Calu3 (cell line): Measurements from ENCODE around the gene GTF3C4. TPM values are rescaled to one million over a fixed set of nuclear protein-coding genes. Genes with fewer than 3 reads are reported as not detected.
"Not testable (repeated sequence)": the region's sequence is repeated elsewhere in the genome, so short reads cannot be mapped to it uniquely, and the experiment has no call there.

Experiments
- BruUV-seq: library from RNA; stranded (reverse); fragments of 400-500 nt; replicated peaks from 2 replicates; lab custom pipeline; 2021; lab: Mats Ljungman, UMichigan
- CTCF ChIA-PET: fragments of 300-600 bp; sonication (Branson Sonifier 250); formaldehyde crosslinking; loops from one replicate; lab custom pipeline; 2022; ENCODE audit warnings: antibody characterized with exemption; lab: Charles Lee
- DNase-seq: peaks from one replicate; pipeline ENCODE4 v3.0.0; 2022
- H3K27ac Mint-ChIP-seq: one replicate; pipeline ENCODE4 v1.8.0; 2022; ENCODE audit warnings: mixed read lengths; ENCODE audit not compliant: unreplicated experiment
- H3K27me3 Mint-ChIP-seq: one replicate; pipeline ENCODE4 v1.8.0; 2022; ENCODE audit warnings: mixed read lengths; ENCODE audit not compliant: unreplicated experiment
- H3K36me3 Mint-ChIP-seq: one replicate; pipeline ENCODE4 v1.8.0; 2022; ENCODE audit warnings: mild to moderate bottlenecking, moderate library complexity, mixed read lengths; ENCODE audit not compliant: insufficient read depth, unreplicated experiment
- H3K4me1 Mint-ChIP-seq: one replicate; pipeline ENCODE4 v1.8.0; 2022; ENCODE audit warnings: mild to moderate bottlenecking, low read depth, mixed read lengths; ENCODE audit not compliant: unreplicated experiment
- H3K4me3 Mint-ChIP-seq: one replicate; pipeline ENCODE4 v1.8.0; 2022; ENCODE audit warnings: mild to moderate bottlenecking, low read depth, moderate library complexity, mixed read lengths; ENCODE audit not compliant: unreplicated experiment
- H3K9me3 Mint-ChIP-seq: one replicate; pipeline ENCODE4 v1.8.0; 2022; ENCODE audit warnings: low read depth, mixed read lengths; ENCODE audit not compliant: unreplicated experiment
- CTCF ChIP-seq: fragments of 200-600 bp; IDR thresholded peaks from one replicate; pipeline ENCODE4 v1.8.0; 2022; ENCODE audit warnings: antibody characterized with exemption; ENCODE audit not compliant: unreplicated experiment
- intact Hi-C: fragments of 100-400 bp; cut with micrococcal nuclease; formaldehyde crosslinking; loops from one replicate; pipeline ENCODE4 v1.10.0; 2022; ENCODE audit not compliant: unreplicated experiment
- total RNA-seq: library from RNA; stranded (reverse); gene quantifications from 2 replicates; pipeline ENCODE4 v1.2.3, GENCODE V29; 2022

The GTF3C4 gene
- total RNA-seq, 1 experiment from 2014 or later: 16.1 TPM

DNA sequence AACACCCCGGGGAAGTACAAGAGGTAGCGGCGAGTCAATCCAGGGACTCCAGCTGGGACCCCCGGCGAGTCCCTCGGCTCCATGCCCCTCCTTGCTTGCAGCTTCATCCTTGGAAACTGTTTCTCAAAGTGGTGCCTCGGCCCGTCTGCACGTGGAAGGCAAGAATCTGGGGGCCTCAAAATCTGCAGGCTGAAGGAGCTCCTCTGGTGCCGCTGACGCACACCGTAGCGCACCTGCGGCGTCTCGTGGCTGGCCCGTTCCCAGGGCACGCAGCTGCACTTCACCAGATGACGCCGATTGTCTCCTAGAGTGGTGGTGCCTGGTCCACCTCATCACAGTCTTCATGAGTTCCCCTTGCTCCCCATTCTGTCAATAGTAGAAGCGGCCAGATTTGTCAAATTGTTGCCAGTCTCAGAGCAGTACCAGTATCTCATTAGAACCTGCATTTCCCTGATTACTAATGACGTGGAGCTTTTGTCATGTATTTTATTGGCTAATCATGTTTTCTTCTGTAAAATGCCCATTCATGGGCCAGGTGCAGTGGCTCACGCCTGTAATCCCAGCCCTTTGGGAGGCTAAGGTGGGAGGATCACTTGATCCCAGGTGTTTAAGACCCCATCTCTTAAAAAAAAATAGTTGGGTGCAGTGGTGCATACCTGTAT, 38.6 kb downstream of the GTF3C4 start:
- peaks cover 39% of the 10 kb centered on the region for H3K27me3 Mint-ChIP-seq
- H3K4me3 Mint-ChIP-seq: no peak overlapping the region
- H3K36me3 Mint-ChIP-seq: no peaks in the 10 kb centered on the region
- intact Hi-C loops: no loop called here
- no TSS peak for BruUV-seq
- H3K27ac Mint-ChIP-seq: no peak overlapping the region
- H3K4me1 Mint-ChIP-seq: no peaks in the 10 kb centered on the region
- no peak for TF ChIP-seq CTCF
- CTCF ChIA-PET: no interaction called here
- H3K9me3 Mint-ChIP-seq: no peaks in the 10 kb centered on the region
- DNase-seq: no peak

DNA sequence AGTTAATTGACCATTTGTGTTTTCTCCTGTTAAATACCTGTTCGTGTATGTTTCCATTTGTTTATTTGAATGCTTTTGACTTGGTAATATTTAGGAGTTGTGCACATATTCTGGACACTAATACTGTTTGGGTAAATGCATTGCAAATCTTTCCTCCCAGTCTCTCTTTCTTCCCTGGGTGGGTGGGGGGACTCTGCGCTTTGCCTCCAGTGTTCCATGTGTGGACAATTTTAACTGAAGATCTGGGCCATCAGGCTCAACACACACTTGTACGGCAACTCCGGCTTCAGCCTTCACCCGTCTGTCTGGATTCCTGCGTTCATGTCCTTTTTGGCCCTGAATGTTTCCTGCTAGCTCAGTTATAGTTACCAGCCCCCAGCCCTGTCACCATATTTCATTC, 40.1 kb downstream of the GTF3C4 start:
- Mint-ChIP-seq H3K27me3 (peaks cover 39% of the 10 kb centered on the region), H3K9me3 (no peaks in the 10 kb centered on the region), H3K4me1 (no peaks in the 10 kb centered on the region), H3K36me3 (no peaks in the 10 kb centered on the region), H3K27ac (no peak overlapping the region), H3K4me3 (no peak overlapping the region)
- DNase-seq: no peak
- no TSS peak for BruUV-seq
- intact Hi-C loops: no loop called here
- CTCF ChIA-PET: no interaction called here
- TF ChIP-seq CTCF: no peak

GRCh38 chr9:132711152-132711551, 40.9 kb downstream of the GTF3C4 start:
- H3K36me3 Mint-ChIP-seq, CTCF ChIA-PET: not testable (repeated sequence)

DNA sequence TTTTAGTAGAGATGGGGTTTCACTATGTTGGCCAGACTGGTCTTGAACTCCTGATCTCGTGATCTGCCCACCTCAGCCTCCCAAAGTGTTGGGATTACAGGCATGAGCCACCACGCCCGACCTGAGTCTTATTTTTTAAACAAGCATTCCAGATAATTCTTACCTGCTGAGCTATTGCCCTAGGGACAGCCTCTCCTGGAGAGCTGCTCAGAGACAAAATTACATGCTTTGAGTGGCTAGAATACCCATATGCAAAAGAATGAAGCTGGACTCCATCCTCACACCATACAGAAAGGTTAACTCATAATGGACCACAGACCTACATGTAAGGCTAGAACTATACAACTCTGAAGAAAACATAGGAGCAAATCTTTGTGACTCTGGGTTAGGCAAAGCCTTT, 41.6 kb downstream of the GTF3C4 start:
- H3K4me1 Mint-ChIP-seq: no peaks in the 10 kb centered on the region
- H3K9me3 Mint-ChIP-seq: no peaks in the 10 kb centered on the region
- no peaks in the 10 kb centered on the region for H3K36me3 Mint-ChIP-seq
- intact Hi-C loops: no loop called here
- peaks cover 31% of the 10 kb centered on the region for H3K27me3 Mint-ChIP-seq
- no peak for DNase-seq
- no peak overlapping the region for H3K27ac Mint-ChIP-seq
- CTCF ChIA-PET: interaction anchor here (0.7 kb wide), 1 partner anchor 801 kb away, joined by 3 read pairs; no protein-coding TSS in a partner anchor
- no peak overlapping the region for H3K4me3 Mint-ChIP-seq
- TF ChIP-seq CTCF: no peak
- no TSS peak for BruUV-seq

More at GRCh38 chr9:132711152-132711551, 40.9 kb downstream of the GTF3C4 start:
- BruUV-seq, H3K4me3 Mint-ChIP-seq, H3K27ac Mint-ChIP-seq, H3K4me1 Mint-ChIP-seq, intact Hi-C loops, H3K9me3 Mint-ChIP-seq, DNase-seq: not testable (repeated sequence)
- peaks cover 38% of the 10 kb centered on the region for H3K27me3 Mint-ChIP-seq

- no peak for DNase-seq
- H3K27me3 Mint-ChIP-seq: peaks cover 32% of the 10 kb centered on the region
- H3K9me3 Mint-ChIP-seq: no peaks in the 10 kb centered on the region
- CTCF ChIA-PET: interaction anchor here (0.6 to 0.7 kb wide), 2 partner anchors 216 to 950 kb away, joined by 3 to 4 read pairs; no protein-coding TSS in a partner anchor
- intact Hi-C loops: no loop called here
- BruUV-seq: no TSS peak
- H3K36me3 Mint-ChIP-seq: no peaks in the 10 kb centered on the region
- no peak overlapping the region for H3K4me3 Mint-ChIP-seq
- no peaks in the 10 kb centered on the region for H3K4me1 Mint-ChIP-seq
- no peak for TF ChIP-seq CTCF
- no peak overlapping the region for H3K27ac Mint-ChIP-seq
Observed at GRCh38 chr9:132712753-132713152, 42.5 kb downstream of the GTF3C4 start.
